ENCODE data around the gene BAG5.

The BAG5 gene

DNA sequence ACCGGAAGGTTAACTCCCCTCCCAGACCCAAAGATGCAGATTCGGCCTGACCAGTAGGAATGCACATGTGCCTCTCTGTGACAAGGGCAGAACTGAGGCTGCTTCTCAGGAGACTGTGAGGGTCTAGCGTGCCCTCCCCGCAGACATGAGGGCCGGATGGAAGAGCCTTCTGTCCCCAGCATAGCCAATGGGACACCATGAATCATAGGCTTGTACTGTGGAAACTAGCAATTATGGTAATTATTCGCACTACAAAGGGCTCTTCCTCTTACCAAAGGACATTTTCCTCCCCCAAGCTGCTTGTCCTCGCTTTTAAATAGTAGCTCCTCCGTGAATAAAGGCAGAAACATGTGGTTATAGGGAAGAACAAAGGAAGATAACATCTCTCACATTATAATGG lies 6.5 kb upstream of the BAG5 start:
- intact Hi-C loops (cut with DNase I): no loop called here
- DNase-seq: peak in 2 of 10 donors; percentile 18 to 74

DNA sequence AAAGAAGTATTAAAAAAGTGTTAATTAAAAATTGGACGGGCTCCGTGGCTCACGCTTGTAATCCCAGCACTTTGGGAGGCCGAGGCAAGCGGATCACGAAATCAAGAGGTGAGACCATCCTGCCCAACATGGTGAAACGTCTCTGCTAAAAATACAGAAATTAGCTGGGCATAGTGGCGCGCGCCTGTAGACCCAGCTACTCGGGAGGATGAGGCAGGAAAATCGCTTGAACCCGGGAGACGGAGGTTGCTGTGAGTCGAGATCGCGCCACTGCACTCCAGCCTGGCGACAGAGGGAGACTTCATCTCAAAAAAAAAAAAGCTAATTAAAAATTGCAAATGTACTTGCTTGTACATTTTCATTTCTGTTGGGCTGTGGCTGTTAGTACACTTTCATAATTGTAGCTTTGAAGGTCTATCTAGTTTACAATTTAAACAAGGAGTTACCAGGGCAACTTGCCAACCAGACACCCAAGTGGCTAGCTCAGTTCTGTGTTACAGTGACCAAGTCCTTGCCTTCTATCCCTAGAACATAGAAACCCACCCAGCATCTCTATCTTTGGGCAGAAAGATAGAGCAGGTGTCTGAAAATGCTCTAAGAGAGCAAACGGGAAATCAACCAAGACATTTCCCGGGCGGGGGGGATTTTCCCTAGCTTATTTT lies 1.5 kb upstream of the BAG5 start:
- DNase-seq: no peak
- intact Hi-C loops (cut with DNase I): no loop called here

GRCh38 chr14:103563226-103563620 lies 766 bp upstream of the BAG5 start:
- intact Hi-C loops (cut with DNase I): no loop called here
- no peak for DNase-seq

GRCh38 chr14:103562179-103562428 lies 353 bp downstream of the BAG5 start:
- DNase-seq: peak in 1 of 10 donors; percentile 80
- intact Hi-C loops (cut with DNase I): no loop called here

GRCh38 chr14:103561381-103562178 lies 877 bp downstream of the BAG5 start:
- intact Hi-C loops (cut with DNase I): no loop called here
- DNase-seq: peak in 1 of 10 donors; percentile 52

- no peak for DNase-seq
- intact Hi-C loops (cut with DNase I): no loop called here
Observed at GRCh38 chr14:103560691-103561090, 1.8 kb downstream of the BAG5 start.

GRCh38 chr14:103559766-103560165 lies 2.7 kb downstream of the BAG5 start:
- DNase-seq: no peak

DNA sequence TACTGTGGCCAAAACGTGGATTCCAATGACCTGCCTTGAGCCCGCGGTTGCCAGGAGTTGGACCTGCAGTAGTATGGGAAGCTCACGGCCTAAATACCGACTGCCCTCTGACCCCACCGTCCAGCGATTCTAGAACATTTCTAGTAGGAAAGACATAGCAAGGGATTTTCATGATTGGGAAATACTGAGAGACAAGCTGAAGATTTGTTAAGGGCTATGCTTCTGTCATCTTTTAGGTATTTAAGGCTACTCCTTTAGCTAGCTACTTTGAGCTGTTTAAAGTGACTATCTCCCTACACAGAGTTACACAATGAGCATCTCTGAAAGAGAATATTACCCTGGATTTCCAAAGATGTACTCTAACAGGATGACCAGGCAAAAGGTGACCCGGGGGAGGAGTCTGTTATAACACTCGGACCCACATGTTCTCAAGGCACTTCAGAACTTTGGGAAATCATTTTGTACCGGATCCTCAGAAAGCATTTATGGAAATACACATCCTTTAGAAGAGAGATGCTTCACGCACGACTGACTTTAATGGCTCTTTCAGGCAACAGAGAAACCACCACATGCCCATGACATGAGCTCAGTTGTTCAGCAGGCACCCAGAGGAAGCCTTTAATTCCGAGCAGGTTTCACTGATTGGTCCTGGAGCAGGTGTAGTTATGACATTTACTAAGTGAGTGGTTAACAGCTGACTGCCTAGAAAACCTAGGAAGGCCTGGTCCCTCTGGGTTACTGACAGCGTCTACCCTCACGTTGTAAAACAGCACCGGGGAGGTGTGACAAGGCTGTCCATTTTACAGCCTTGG lies 4.2 kb downstream of the BAG5 start:
- intact Hi-C loops (cut with DNase I): no loop called here
- peak in 2 of 10 donors; percentile 38 to 59 for DNase-seq

More at GRCh38 chr14:103559766-103560165, 2.7 kb downstream of the BAG5 start:
- intact Hi-C loops (cut with DNase I): no loop called here

- intact Hi-C loops (cut with DNase I): no loop called here
- peak in 1 of 10 donors; percentile 37 for DNase-seq
Observed at GRCh38 chr14:103556946-103557758, 5.3 kb downstream of the BAG5 start.

- intact Hi-C loops (cut with DNase I): no loop called here
- peak in 3 of 10 donors; percentile 60 to 70 (median 67) for DNase-seq
Observed at GRCh38 chr14:103555559-103556337, 6.7 kb downstream of the BAG5 start.

GRCh38 chr14:103552846-103553210 lies 9.6 kb downstream of the BAG5 start:
- intact Hi-C loops (cut with DNase I): no loop called here

DNA sequence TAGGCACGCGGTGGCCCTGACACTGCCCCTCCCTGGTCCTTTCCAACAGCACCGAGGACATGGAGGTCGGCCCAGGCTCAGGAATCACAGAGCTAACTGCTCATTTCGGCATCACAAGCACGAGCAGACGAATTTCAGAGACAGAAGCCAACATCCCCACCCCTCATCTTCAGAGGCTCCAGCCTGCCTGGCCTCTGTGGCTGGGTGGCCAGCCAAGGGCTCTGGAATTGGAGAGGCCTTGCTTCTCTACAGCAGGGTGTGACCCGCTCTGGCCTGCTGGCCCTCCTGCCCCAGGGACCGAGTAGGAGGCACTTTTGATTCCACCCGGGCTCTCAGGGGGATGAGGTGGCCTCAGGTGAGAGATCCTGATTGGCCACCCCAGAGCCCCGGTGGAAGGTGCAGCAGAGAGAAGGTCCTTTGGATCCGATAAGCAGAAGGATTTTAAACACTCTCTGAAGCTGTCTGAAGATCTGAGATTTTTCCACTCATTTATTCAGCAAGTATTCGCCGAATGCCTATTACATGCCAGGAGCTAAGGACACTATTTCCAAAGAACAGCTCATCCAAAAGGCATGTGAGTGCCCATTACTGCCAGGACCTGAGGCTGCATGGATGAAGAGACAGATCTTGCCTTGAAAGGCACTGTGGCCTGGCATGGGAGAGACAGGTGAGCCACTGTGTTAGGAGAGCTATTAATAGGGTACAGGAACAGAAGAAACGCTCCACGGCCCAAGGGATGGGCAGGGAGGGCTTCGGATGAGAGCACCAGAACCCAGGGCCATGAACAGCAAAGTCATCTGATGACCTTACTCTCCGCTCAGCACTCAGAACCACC lies 10.2 kb downstream of the BAG5 start:
- intact Hi-C loops (cut with DNase I): no loop called here
- DNase-seq: peak in 2 of 10 donors; percentile 62 to 84

More at GRCh38 chr14:103552846-103553210, 9.6 kb downstream of the BAG5 start:
- peak in 2 of 10 donors; percentile 52 to 61 for DNase-seq

DNA sequence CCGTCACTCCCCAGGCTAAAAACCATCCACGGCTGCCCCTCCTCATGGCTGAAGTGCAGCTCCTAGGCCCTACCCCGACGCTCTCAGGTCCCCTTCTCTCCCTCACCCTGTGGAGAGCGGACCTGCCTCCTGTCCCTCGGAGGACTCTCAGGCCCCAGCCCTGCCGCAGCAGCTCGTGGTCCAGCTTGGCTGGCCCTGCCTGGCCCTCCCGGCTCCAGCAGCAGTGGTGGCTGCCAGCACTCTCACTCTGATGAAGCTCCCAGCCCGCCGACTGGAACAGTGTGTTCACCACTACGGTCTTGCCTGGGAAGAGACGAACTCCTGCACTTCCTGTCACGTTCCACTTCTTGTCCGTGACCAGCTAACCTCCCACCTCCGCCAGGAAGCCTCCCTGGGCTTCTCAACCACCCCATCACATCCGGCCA lies 11.1 kb downstream of the BAG5 start:
- intact Hi-C loops (cut with DNase I): no loop called here
- peak in 4 of 10 donors; percentile 54 to 88 (median 81) for DNase-seq

GRCh38 chr14:103550451-103551337 lies 11.8 kb downstream of the BAG5 start:
- intact Hi-C loops (cut with DNase I): no loop called here
- DNase-seq: peak in 3 of 10 donors; percentile 71 to 85 (median 77)

- intact Hi-C loops (cut with DNase I): no loop called here
- peak in 9 of 10 donors; percentile 59 to 97 (median 77) for DNase-seq
Observed at GRCh38 chr14:103549361-103550311, 12.8 kb downstream of the BAG5 start.
